Endothelial cell of umbilical vein (primary cell): ENCODE measurements around the gene SCAI. TPM values are rescaled to one million over a fixed set of nuclear protein-coding genes. Genes with fewer than 3 reads are reported as not detected.
"Not testable (repeated sequence)": the region's sequence is repeated elsewhere in the genome, so short reads cannot be mapped to it uniquely, and the experiment has no call there.

Experiments used
- BruUV-seq: library from RNA; stranded (reverse); fragments of 400-500 nt; replicated peaks from 2 replicates; lab custom pipeline; 2021; lab: Mats Ljungman, UMichigan
- CTCF ChIA-PET: fragments of 300-600, 350-600 bp; sonication (Branson Sonifier 250); formaldehyde crosslinking; loops from one replicate; lab custom pipeline; 2021; ENCODE audit warnings: antibody characterized with exemption, inconsistent platforms; lab: Charles Lee
- POLR2A ChIA-PET: fragments of 300-600, 350-600 bp; sonication (Branson Sonifier 250); formaldehyde crosslinking; loops from one replicate; lab custom pipeline; 2021; ENCODE audit warnings: antibody characterized with exemption, inconsistent platforms; lab: Charles Lee
- DNase-seq: peaks from one replicate; pipeline ENCODE4 v3.0.0-alpha.2; 2011; ENCODE audit warnings: low read depth, low spot score
- FAIRE-seq: peaks from 2 replicates; lab custom pipeline; 2011; peaks lifted over from hg19 to GRCh38; lab: Jason Lieb, UNC
- H2AFZ ChIP-seq: 2 replicates; pipeline ENCODE4 v1.6.0; 2012; ENCODE audit warnings: low read depth, low read length, control low read depth, inconsistent platforms
- H3K27ac ChIP-seq: 2 replicates; pipeline ENCODE4 v1.5.1; 2011; ENCODE audit warnings: low read depth, mild to moderate bottlenecking, control low read depth, low read length, moderate library complexity; ENCODE audit not compliant: insufficient read depth
- H3K27me3 ChIP-seq, 2 experiments: 2 replicates each; pipeline versions ENCODE4 v1.6.0 to v1.6.1; 2011; ENCODE audit warnings: low read length in 2 of 2, mixed read lengths in 1 of 2; ENCODE audit not compliant: control insufficient read depth in 2 of 2, insufficient read depth in 2 of 2
- H3K36me3 ChIP-seq, 2 experiments: 2 replicates in 1 of 2; 3 replicates in 1 of 2; pipeline ENCODE4 v1.5.1; 2011; ENCODE audit warnings: low read length in 2 of 2, mild to moderate bottlenecking in 1 of 2, moderate library complexity in 1 of 2; ENCODE audit not compliant: control insufficient read depth in 2 of 2, insufficient read depth in 2 of 2; ENCODE audit errors: extremely low read depth in 1 of 2
- H3K4me1 ChIP-seq: 3 replicates; pipeline ENCODE4 v1.5.1; 2011; ENCODE audit warnings: mild to moderate bottlenecking, low read length; ENCODE audit not compliant: control insufficient read depth, insufficient read depth; ENCODE audit errors: extremely low read depth
- H3K4me2 ChIP-seq: 2 replicates; pipeline ENCODE4 v1.6.1; 2011; ENCODE audit warnings: low read length, control low read depth, mixed read lengths; ENCODE audit not compliant: insufficient read depth
- H3K4me3 ChIP-seq, 3 experiments: fragments of 200-600 bp in 1 of 3; sonication (generic), shearing (Covaris generic) in 1 of 3; replicated peaks in 1 of 3; 2 replicates each; pipeline ENCODE4 v1.5.1; 2011 to 2016; ENCODE audit warnings: control low read depth in 3 of 3, low read length in 3 of 3, mild to moderate bottlenecking in 2 of 3, inconsistent platforms in 1 of 3, low read depth in 1 of 3, moderate library complexity in 1 of 3; ENCODE audit not compliant: insufficient read depth in 1 of 3
- H3K79me2 ChIP-seq: 2 replicates; pipeline ENCODE4 v1.6.0; 2012; ENCODE audit warnings: low read length, inconsistent platforms; ENCODE audit not compliant: control insufficient read depth, insufficient read depth
- H3K9ac ChIP-seq: replicated peaks from 2 replicates; pipeline ENCODE3; 2011; ENCODE audit warnings: low read length, control low read depth; ENCODE audit not compliant: insufficient read depth; ENCODE audit errors: extremely low read depth
- H3K9me1 ChIP-seq: replicated peaks from 3 replicates; pipeline ENCODE4 v1.6.0; 2011; ENCODE audit warnings: mild to moderate bottlenecking, low read length; ENCODE audit not compliant: control insufficient read depth, insufficient read depth; ENCODE audit errors: extremely low read depth
- H3K9me3 ChIP-seq: replicated peaks from 2 replicates; pipeline ENCODE4 v1.5.1; 2012; ENCODE audit warnings: low read length, inconsistent platforms; ENCODE audit not compliant: control insufficient read depth, insufficient read depth
- H4K20me1 ChIP-seq: replicated peaks from 2 replicates; pipeline ENCODE3; 2011; ENCODE audit warnings: mild to moderate bottlenecking, low read length; ENCODE audit not compliant: control insufficient read depth, insufficient read depth; ENCODE audit errors: extremely low read depth
- CTCF ChIP-seq, 2 donors: IDR thresholded peaks; 1 replicate in 1 of 2; 2 replicates in 1 of 2; pipeline ENCODE4 v1.5.1; 2011; ENCODE audit warnings: low read length in 2 of 2, mild to moderate bottlenecking in 2 of 2, moderate library complexity in 2 of 2, control low read depth in 1 of 2, inconsistent platforms in 1 of 2, low read depth in 1 of 2; ENCODE audit not compliant: insufficient read depth in 1 of 2; ENCODE audit errors: extremely low read depth in 1 of 2
- EZH2 ChIP-seq: IDR thresholded peaks from 2 replicates; pipeline ENCODE4 v1.6.1; 2012; ENCODE audit warnings: borderline replicate concordance, low read depth, mild to moderate bottlenecking, moderate library complexity, low read length, inconsistent platforms; ENCODE audit not compliant: severe bottlenecking
- FOS ChIP-seq: IDR thresholded peaks from 2 replicates; pipeline ENCODE4 v1.6.1; 2011; ENCODE audit warnings: mild to moderate bottlenecking, low read length, moderate library complexity, borderline replicate concordance; ENCODE audit not compliant: insufficient read depth
- GATA2 ChIP-seq: IDR thresholded peaks from 2 replicates; pipeline ENCODE4 v1.7.0; 2011; ENCODE audit warnings: low read depth, mild to moderate bottlenecking, moderate library complexity, mixed read lengths, low read length; ENCODE audit not compliant: insufficient read length, insufficient read depth
- JUN ChIP-seq: IDR thresholded peaks from 2 replicates; pipeline ENCODE4 v1.6.1; 2011; ENCODE audit warnings: borderline replicate concordance, low read depth; ENCODE audit not compliant: insufficient read length, insufficient read depth
- MYC ChIP-seq: IDR thresholded peaks from one replicate; pipeline ENCODE4 v1.6.1; 2011; ENCODE audit warnings: mild to moderate bottlenecking, low read depth, low read length
- POLR2A ChIP-seq: IDR thresholded peaks from 2 replicates; pipeline ENCODE4 v1.6.1; 2012; ENCODE audit warnings: low read depth, mild to moderate bottlenecking, control low read depth, low read length
- POLR2AphosphoS5 ChIP-seq: IDR thresholded peaks from 2 replicates; pipeline ENCODE4 v1.6.1; 2012; ENCODE audit warnings: low read depth, mild to moderate bottlenecking, control low read depth, low read length, moderate library complexity; ENCODE audit not compliant: insufficient read depth
- dilution Hi-C: fragments of 300-500 bp; cut with MboI; formaldehyde crosslinking; loops from one replicate; pipeline ENCODE4 v1.15.0; 2019; ENCODE audit warnings: low sequenced_read_pairs; ENCODE audit not compliant: extremely low pct_ligation_motif_present
- intact Hi-C: fragments of 100-400 bp; cut with micrococcal nuclease; formaldehyde crosslinking; loops from one replicate; pipeline ENCODE4 v1.10.0; 2022
- polyA plus RNA-seq, 4 experiments: library from polyadenylated mRNA; depleted of rRNA in 3 of 4; stranded (reverse) in 3 of 4; unstranded in 1 of 4; fragments of >200 nt; gene quantifications; 2 replicates each; pipeline versions ENCODE4 v1.2.1 to v1.2.3, GENCODE V29; 2011 to 2012; ENCODE audit warnings: missing spikeins in 1 of 4
- total RNA-seq: library from RNA; stranded (reverse); gene quantifications from 2 replicates; pipeline ENCODE4 v1.2.3, GENCODE V29; 2021
- TF ChIP-seq, protein P1 (sequence below): IDR thresholded peaks from 2 replicates; pipeline ENCODE4 v1.6.1; 2011; ENCODE audit not compliant: insufficient read depth, insufficient read length

Gene SCAI
- total and polyA plus RNA-seq, 2 donors (not counting 3 experiments of a cell fraction or from before 2014, with no cell fraction given), result 2.0 to 9.3 TPM

DNA sequence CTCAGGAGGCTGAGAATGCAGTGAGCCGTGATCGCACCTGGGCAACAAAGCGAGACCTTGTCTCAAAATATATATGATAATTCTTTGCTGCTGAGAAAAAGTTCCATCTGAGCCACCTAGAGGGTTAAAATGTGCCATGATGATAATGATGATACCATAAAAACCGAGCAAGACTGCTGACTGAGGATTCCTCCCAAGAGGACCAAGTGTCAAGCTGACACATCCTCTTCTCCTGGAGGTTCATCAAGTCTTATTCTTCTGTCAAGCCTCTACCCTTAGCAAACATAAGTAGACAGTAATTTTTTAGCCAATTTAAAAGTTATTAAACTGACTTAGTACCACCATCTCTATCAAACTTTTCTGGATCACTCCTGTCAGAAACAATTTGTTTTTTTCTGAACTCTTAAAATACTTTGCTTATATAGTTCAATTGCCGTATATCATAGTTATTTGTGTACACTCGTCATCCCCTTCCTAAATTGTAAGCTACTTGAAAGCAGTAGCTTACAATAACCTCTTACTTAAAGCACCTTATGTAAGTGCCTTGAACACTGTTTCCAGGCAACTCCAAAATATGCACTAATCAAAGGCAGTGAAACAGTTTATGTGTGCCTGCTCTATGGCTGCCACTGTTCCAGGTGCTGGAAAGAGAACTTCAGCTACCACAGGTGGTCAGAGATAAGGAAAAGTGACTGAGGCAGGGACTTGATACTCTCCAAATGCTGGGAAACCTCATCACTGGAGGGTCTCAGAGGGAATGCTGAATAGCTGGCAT is 57.4 kb downstream of the SCAI start:
- no peak overlapping the region for H2AFZ ChIP-seq
- ChIA-PET POLR2A (no interaction called here), CTCF (no interaction called here)
- intact Hi-C loops (no loop called here), dilution Hi-C loops (no loop called here)
- H3K9me3 ChIP-seq, result no peaks in the 10 kb centered on the region
- no peaks in the 10 kb centered on the region for H3K4me1 ChIP-seq
- no peaks in the 10 kb centered on the region for H3K27me3 ChIP-seq
- H3K36me3 ChIP-seq, result no peaks in the 10 kb centered on the region
- no peaks in the 10 kb centered on the region for H3K9me1 ChIP-seq
- H3K4me2 ChIP-seq, result no peak overlapping the region
- no peak for TF ChIP-seq CTCF (IDR thresholded peaks at IDR 0.05; ENCODE audit: extremely low read depth in 1 of 2, insufficient read depth in 1 of 2, low read depth in 1 of 2, low read length in 2 of 2)
- TF ChIP-seq JUN, result no peak
- TF ChIP-seq, protein P1, sequence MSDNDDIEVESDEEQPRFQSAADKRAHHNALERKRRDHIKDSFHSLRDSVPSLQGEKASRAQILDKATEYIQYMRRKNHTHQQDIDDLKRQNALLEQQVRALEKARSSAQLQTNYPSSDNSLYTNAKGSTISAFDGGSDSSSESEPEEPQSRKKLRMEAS, result no peak
- no peak for TF ChIP-seq FOS
- no peak for TF ChIP-seq POLR2A
- TF ChIP-seq GATA2, result no peak
- TF ChIP-seq POLR2AphosphoS5, result no peak
- TF ChIP-seq MYC, result no peak
- no peak for TF ChIP-seq EZH2
- no TSS peak for BruUV-seq
- H4K20me1 ChIP-seq, result no peaks in the 10 kb centered on the region
- no peak overlapping the region for H3K27ac ChIP-seq
- H3K79me2 ChIP-seq, result no peaks in the 10 kb centered on the region
- no peak overlapping the region for H3K4me3 ChIP-seq
- DNase-seq, result no peak
- no peak for FAIRE-seq
- H3K9ac ChIP-seq, result no peak overlapping the region

DNA sequence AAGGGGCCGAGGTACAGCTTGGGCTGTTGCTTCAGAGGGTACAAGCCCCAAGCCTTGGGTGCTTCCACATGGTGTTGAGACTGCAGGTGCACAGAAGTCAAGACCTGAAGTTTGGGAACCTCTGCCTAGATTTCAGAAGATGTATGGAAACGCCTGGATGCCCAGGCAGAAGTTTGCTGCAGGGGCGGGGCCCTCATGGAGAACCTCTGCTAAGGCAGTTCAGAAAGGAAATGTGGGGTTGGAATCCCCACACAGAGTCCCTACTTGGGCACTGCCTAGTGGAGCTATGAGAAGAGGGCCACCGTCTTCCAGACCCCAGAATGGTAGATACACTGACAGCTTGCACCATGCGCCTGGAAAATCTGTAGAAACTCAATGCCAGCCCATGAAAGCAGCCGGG is 61.1 kb downstream of the SCAI start:
- intact Hi-C loops, DNase-seq, BruUV-seq, POLR2A ChIA-PET, H3K9ac ChIP-seq, H3K4me3 ChIP-seq, CTCF ChIA-PET, H3K9me3 ChIP-seq, H4K20me1 ChIP-seq, H3K36me3 ChIP-seq, H3K4me2 ChIP-seq, H3K4me1 ChIP-seq, dilution Hi-C loops, H3K27ac ChIP-seq, H2AFZ ChIP-seq, FAIRE-seq, H3K27me3 ChIP-seq, H3K9me1 ChIP-seq, H3K79me2 ChIP-seq: not testable (repeated sequence)
